SK-N-SH (cell line): ENCODE data around the gene UBE3B. TPM values are rescaled to one million over a fixed set of nuclear protein-coding genes. Genes with fewer than 3 reads are reported as not detected.

Experiments used
- CTCF ChIA-PET: fragments of 300-600, 350-600 bp; formaldehyde crosslinking; extraction: SDS; loops from one replicate; lab custom pipeline; 2021; lab: Yijun Ruan, JAX
- POLR2A ChIA-PET: fragments of 350-600 bp; sonication (Branson Sonifier 250); formaldehyde crosslinking; extraction: SDS; loops from one replicate; lab custom pipeline; 2020; ENCODE audit warnings: antibody characterized with exemption, inconsistent platforms; lab: Yijun Ruan, JAX
- DNase-seq: peaks from one replicate; pipeline ENCODE4 v3.0.0; 2012
- H2AFZ ChIP-seq: fragments of 200-600 bp; sonication (generic); 2 replicates; pipeline ENCODE4 v1.8.1; 2016; ENCODE audit warnings: antibody characterized with exemption, mild to moderate bottlenecking, low read depth
- H3F3A ChIP-seq: fragments of 200-600 bp; sonication (generic); replicated peaks from 2 replicates; pipeline ENCODE3; 2016; ENCODE audit warnings: antibody characterized with exemption, mild to moderate bottlenecking; ENCODE audit not compliant: insufficient read depth
- H3K27ac ChIP-seq, 2 experiments: fragments of 200-500 bp in 1 of 2; fragments of 200-600 bp in 1 of 2; sonication (Bioruptor generic) in 1 of 2; sonication (generic), shearing (Covaris generic) in 1 of 2; 2 replicates each; pipeline versions ENCODE4 v1.5.1 to v1.6.1; 2014 to 2016; ENCODE audit warnings: low read depth in 2 of 2, inconsistent platforms in 1 of 2, low read length in 1 of 2, mild to moderate bottlenecking in 1 of 2, mixed read lengths in 1 of 2
- H3K27me3 ChIP-seq: fragments of 200-600 bp; sonication (generic), shearing (Covaris generic); 2 replicates; pipeline ENCODE4 v1.6.1; 2016; ENCODE audit warnings: mixed run types; ENCODE audit not compliant: insufficient read depth
- H3K36me3 ChIP-seq, 2 experiments: fragments of 200-500 bp in 1 of 2; fragments of 200-600 bp in 1 of 2; sonication (Bioruptor generic) in 1 of 2; sonication (generic) in 1 of 2; replicated peaks in 1 of 2; 2 replicates each; pipeline versions ENCODE3 to v1.5.1; 2014 to 2016; ENCODE audit warnings: low read length in 1 of 2, mild to moderate bottlenecking in 1 of 2; ENCODE audit not compliant: insufficient read depth in 2 of 2, control insufficient read depth in 1 of 2
- H3K4me1 ChIP-seq, 2 experiments: fragments of 200-500 bp in 1 of 2; fragments of 200-600 bp in 1 of 2; sonication (Bioruptor generic) in 1 of 2; sonication (generic), shearing (Covaris generic) in 1 of 2; 2 replicates each; pipeline versions ENCODE4 v1.5.1 to v1.6.1; 2014 to 2016; ENCODE audit warnings: low read depth in 1 of 2, low read length in 1 of 2, mixed run types in 1 of 2; ENCODE audit not compliant: insufficient read depth in 2 of 2, control insufficient read depth in 1 of 2
- H3K4me2 ChIP-seq: fragments of 200-600 bp; sonication (generic), shearing (Covaris generic); 2 replicates; pipeline ENCODE4 v1.6.1; 2017; ENCODE audit warnings: mixed run types
- H3K4me3 ChIP-seq, 2 experiments: fragments of 200-500 bp in 1 of 2; fragments of 200-600 bp in 1 of 2; sonication (Bioruptor generic) in 1 of 2; sonication (generic), shearing (Covaris generic) in 1 of 2; 2 replicates each; pipeline versions ENCODE4 v1.5.1 to v1.8.1; 2014 to 2016; ENCODE audit warnings: low read depth in 2 of 2, inconsistent platforms in 1 of 2, low read length in 1 of 2, mild to moderate bottlenecking in 1 of 2, mixed read lengths in 1 of 2, moderate library complexity in 1 of 2
- H3K79me2 ChIP-seq: fragments of 200-600 bp; sonication (generic); 2 replicates; pipeline ENCODE4 v1.8.1; 2017; ENCODE audit warnings: mild to moderate bottlenecking; ENCODE audit not compliant: insufficient read depth
- H3K9ac ChIP-seq: fragments of 200-600 bp; sonication (generic); 2 replicates; pipeline ENCODE4 v1.6.1; 2017; ENCODE audit warnings: mixed run types
- H3K9me2 ChIP-seq: fragments of 200-600 bp; sonication (generic); 2 replicates; pipeline ENCODE4 v1.6.1; 2017; ENCODE audit warnings: mixed run types
- H3K9me3 ChIP-seq: fragments of 200-600 bp; sonication (generic); 2 replicates; pipeline ENCODE4 v1.6.1; 2017; ENCODE audit warnings: mixed run types, mild to moderate bottlenecking, moderate library complexity
- H4K20me1 ChIP-seq: fragments of 200-600 bp; sonication (generic); 2 replicates; pipeline ENCODE4 v1.6.1; 2017; ENCODE audit warnings: mild to moderate bottlenecking, mixed run types; ENCODE audit not compliant: insufficient read depth
- CHD2 ChIP-seq: fragments of 150-350 bp; IDR thresholded peaks from 2 replicates; pipeline ENCODE4 v1.6.1; 2018; ENCODE audit warnings: low read length; ENCODE audit not compliant: partially characterized antibody
- ELF1 ChIP-seq: IDR thresholded peaks from 2 replicates; pipeline ENCODE4 v1.4.0; 2012
- FOSL2 ChIP-seq: IDR thresholded peaks from 2 replicates; pipeline ENCODE4 v1.4.0; 2012; ENCODE audit warnings: low read depth, mild to moderate bottlenecking, moderate library complexity, borderline replicate concordance
- GABPA ChIP-seq: IDR thresholded peaks from 2 replicates; pipeline ENCODE4 v1.4.0; 2012; ENCODE audit warnings: low read depth, mild to moderate bottlenecking
- GATA2 ChIP-seq: sonication (generic); formaldehyde crosslinking; IDR thresholded peaks from 2 replicates; pipeline ENCODE4 v1.5.0; 2020; ENCODE audit warnings: mild to moderate bottlenecking, missing genetic modification reagents
- MEF2A ChIP-seq: IDR thresholded peaks from 2 replicates; pipeline ENCODE4 v1.4.0; 2012; ENCODE audit warnings: low read depth, borderline replicate concordance
- MXI1 ChIP-seq: IDR thresholded peaks from 2 replicates; pipeline ENCODE4 v1.6.1; 2012; ENCODE audit warnings: mild to moderate bottlenecking, low read depth, low read length, improper control_type of control experiment
- NFIC ChIP-seq: IDR thresholded peaks from 2 replicates; pipeline ENCODE4 v1.4.0; 2012; ENCODE audit warnings: borderline replicate concordance
- NRF1 ChIP-seq: IDR thresholded peaks from 2 replicates; pipeline ENCODE4 v1.6.1; 2012; ENCODE audit warnings: low read depth, mild to moderate bottlenecking, low read length
- POLR2AphosphoS5 ChIP-seq: IDR thresholded peaks from 2 replicates; pipeline ENCODE4 v1.6.1; 2012; ENCODE audit warnings: low read depth, low read length
- RAD21 ChIP-seq: IDR thresholded peaks from 2 replicates; pipeline ENCODE4 v1.6.1; 2012; ENCODE audit warnings: mild to moderate bottlenecking, low read length
- RCOR1 ChIP-seq: fragments of 150-350 bp; IDR thresholded peaks from 2 replicates; pipeline ENCODE4 v1.6.1; 2017; ENCODE audit warnings: antibody characterized with exemption, low read length
- RFX5 ChIP-seq: IDR thresholded peaks from 2 replicates; pipeline ENCODE4 v1.6.1; 2012; ENCODE audit warnings: mild to moderate bottlenecking, improper control_type of control experiment, low read length
- TAF1 ChIP-seq: IDR thresholded peaks from 2 replicates; pipeline ENCODE4 v1.6.1; 2012; ENCODE audit warnings: low read depth, mild to moderate bottlenecking, low read length, moderate library complexity, borderline replicate concordance
- TCF12 ChIP-seq: IDR thresholded peaks from 2 replicates; pipeline ENCODE4 v1.4.0; 2012
- TEAD4 ChIP-seq: IDR thresholded peaks from 2 replicates; pipeline ENCODE4 v1.4.0; 2012; ENCODE audit warnings: mild to moderate bottlenecking, borderline replicate concordance; ENCODE audit not compliant: insufficient read depth
- whole genome bisulfite sequencing: methylation state at CpG from one replicate; pipeline ENCODE4 v1.1.6; 2017; ENCODE audit warnings: low lambda C conversion rate; 5-methylcytosine and 5-hydroxymethylcytosine counted together
- polyA plus RNA-seq, 3 experiments: library from polyadenylated mRNA; depleted of rRNA; stranded (reverse); fragments of >200 nt; gene quantifications; 2 replicates each; pipeline ENCODE4 v1.2.3, GENCODE V29; 2012
- TF ChIP-seq, protein P1 (sequence below): IDR thresholded peaks from 2 replicates; pipeline ENCODE4 v1.4.0; 2012; ENCODE audit warnings: low read depth, borderline replicate concordance
- TF ChIP-seq, protein P2 (sequence below): fragments of 150-350 bp; IDR thresholded peaks from 2 replicates; pipeline ENCODE4 v1.6.1; 2017; ENCODE audit warnings: antibody characterized with exemption, low read length, low read depth, borderline replicate concordance
- TF ChIP-seq, protein P3 (sequence below): IDR thresholded peaks from 2 replicates; pipeline ENCODE4 v1.6.1; 2012; ENCODE audit warnings: mild to moderate bottlenecking, low read depth, low read length, moderate library complexity
- TF ChIP-seq, protein P4 (sequence below): fragments of 200-600 bp; sonication (generic); IDR thresholded peaks from 2 replicates; pipeline ENCODE4 v1.6.1; 2017; ENCODE audit warnings: antibody characterized with exemption, mild to moderate bottlenecking, moderate library complexity

The UBE3B gene
- polyA plus RNA-seq, 1 of the 3 experiments (the other 2 are of a cell fraction) = 28.6 TPM

DNA sequence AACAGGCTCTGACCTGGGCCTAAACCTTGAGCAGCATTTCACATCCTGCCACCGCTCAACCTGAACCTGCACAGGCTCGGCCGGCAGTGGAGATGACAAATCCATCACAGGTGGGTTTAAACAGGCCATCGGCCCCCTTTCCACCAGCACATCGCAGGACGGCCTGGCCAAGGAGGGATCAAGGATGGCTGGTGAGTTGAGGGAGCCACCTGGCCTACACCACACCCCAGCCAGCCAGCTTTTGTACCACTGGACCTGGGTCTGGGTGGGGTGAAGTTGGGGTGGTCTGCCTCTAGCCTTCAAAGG is 81.7 kb downstream of the UBE3B start:
- no peaks in the 10 kb centered on the region for H4K20me1 ChIP-seq
- no peaks in the 10 kb centered on the region for H3K9me2 ChIP-seq
- no peak overlapping the region for H3K4me2 ChIP-seq
- H3K4me3 ChIP-seq = no peak overlapping the region
- CTCF ChIA-PET = interaction anchor here (0.9 kb wide), 1 partner anchor 40 kb away, joined by 3 read pairs; no protein-coding TSS in a partner anchor
- peaks cover 0 to 22% of the 10 kb centered on the region in 2 experiments; a peak in 1 of 4 replicates for H3K4me1 ChIP-seq
- no peaks in the 10 kb centered on the region for H3K79me2 ChIP-seq
- WGBS = no CpG with 5 or more reads among the region's 6 CpGs
- no peak overlapping the region for H3K9ac ChIP-seq
- no peak for DNase-seq
- POLR2A ChIA-PET = no interaction called here
- no peak for TF ChIP-seq NFIC
- no peak for TF ChIP-seq POLR2AphosphoS5
- TF ChIP-seq TCF12 = no peak
- no peak for TF ChIP-seq TAF1
- no peak for TF ChIP-seq MXI1
- TF ChIP-seq, protein P1, sequence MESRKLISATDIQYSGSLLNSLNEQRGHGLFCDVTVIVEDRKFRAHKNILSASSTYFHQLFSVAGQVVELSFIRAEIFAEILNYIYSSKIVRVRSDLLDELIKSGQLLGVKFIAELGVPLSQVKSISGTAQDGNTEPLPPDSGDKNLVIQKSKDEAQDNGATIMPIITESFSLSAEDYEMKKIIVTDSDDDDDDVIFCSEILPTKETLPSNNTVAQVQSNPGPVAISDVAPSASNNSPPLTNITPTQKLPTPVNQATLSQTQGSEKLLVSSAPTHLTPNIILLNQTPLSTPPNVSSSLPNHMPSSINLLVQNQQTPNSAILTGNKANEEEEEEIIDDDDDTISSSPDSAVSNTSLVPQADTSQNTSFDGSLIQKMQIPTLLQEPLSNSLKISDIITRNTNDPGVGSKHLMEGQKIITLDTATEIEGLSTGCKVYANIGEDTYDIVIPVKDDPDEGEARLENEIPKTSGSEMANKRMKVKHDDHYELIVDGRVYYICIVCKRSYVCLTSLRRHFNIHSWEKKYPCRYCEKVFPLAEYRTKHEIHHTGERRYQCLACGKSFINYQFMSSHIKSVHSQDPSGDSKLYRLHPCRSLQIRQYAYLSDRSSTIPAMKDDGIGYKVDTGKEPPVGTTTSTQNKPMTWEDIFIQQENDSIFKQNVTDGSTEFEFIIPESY = no peak
- TF ChIP-seq, protein P2, sequence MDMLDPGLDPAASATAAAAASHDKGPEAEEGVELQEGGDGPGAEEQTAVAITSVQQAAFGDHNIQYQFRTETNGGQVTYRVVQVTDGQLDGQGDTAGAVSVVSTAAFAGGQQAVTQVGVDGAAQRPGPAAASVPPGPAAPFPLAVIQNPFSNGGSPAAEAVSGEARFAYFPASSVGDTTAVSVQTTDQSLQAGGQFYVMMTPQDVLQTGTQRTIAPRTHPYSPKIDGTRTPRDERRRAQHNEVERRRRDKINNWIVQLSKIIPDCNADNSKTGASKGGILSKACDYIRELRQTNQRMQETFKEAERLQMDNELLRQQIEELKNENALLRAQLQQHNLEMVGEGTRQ = no peak
- no peak for TF ChIP-seq ELF1
- TF ChIP-seq MEF2A = no peak
- no peak for TF ChIP-seq RCOR1
- TF ChIP-seq NRF1 = no peak
- TF ChIP-seq GATA2 (CRISPR knock-in tag) = no peak
- no peak for TF ChIP-seq CHD2
- TF ChIP-seq, protein P3, sequence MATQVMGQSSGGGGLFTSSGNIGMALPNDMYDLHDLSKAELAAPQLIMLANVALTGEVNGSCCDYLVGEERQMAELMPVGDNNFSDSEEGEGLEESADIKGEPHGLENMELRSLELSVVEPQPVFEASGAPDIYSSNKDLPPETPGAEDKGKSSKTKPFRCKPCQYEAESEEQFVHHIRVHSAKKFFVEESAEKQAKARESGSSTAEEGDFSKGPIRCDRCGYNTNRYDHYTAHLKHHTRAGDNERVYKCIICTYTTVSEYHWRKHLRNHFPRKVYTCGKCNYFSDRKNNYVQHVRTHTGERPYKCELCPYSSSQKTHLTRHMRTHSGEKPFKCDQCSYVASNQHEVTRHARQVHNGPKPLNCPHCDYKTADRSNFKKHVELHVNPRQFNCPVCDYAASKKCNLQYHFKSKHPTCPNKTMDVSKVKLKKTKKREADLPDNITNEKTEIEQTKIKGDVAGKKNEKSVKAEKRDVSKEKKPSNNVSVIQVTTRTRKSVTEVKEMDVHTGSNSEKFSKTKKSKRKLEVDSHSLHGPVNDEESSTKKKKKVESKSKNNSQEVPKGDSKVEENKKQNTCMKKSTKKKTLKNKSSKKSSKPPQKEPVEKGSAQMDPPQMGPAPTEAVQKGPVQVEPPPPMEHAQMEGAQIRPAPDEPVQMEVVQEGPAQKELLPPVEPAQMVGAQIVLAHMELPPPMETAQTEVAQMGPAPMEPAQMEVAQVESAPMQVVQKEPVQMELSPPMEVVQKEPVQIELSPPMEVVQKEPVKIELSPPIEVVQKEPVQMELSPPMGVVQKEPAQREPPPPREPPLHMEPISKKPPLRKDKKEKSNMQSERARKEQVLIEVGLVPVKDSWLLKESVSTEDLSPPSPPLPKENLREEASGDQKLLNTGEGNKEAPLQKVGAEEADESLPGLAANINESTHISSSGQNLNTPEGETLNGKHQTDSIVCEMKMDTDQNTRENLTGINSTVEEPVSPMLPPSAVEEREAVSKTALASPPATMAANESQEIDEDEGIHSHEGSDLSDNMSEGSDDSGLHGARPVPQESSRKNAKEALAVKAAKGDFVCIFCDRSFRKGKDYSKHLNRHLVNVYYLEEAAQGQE = no peak
- TF ChIP-seq FOSL2 = no peak
- TF ChIP-seq TEAD4 = no peak
- TF ChIP-seq RFX5 = no peak
- TF ChIP-seq RAD21 = no peak
- TF ChIP-seq GABPA = no peak
- TF ChIP-seq, protein P4, sequence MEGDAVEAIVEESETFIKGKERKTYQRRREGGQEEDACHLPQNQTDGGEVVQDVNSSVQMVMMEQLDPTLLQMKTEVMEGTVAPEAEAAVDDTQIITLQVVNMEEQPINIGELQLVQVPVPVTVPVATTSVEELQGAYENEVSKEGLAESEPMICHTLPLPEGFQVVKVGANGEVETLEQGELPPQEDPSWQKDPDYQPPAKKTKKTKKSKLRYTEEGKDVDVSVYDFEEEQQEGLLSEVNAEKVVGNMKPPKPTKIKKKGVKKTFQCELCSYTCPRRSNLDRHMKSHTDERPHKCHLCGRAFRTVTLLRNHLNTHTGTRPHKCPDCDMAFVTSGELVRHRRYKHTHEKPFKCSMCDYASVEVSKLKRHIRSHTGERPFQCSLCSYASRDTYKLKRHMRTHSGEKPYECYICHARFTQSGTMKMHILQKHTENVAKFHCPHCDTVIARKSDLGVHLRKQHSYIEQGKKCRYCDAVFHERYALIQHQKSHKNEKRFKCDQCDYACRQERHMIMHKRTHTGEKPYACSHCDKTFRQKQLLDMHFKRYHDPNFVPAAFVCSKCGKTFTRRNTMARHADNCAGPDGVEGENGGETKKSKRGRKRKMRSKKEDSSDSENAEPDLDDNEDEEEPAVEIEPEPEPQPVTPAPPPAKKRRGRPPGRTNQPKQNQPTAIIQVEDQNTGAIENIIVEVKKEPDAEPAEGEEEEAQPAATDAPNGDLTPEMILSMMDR = no peak
- TF ChIP-seq, all 33 proteins: peak for 0
- H3K27ac ChIP-seq = no peak overlapping the region
- no peaks in the 10 kb centered on the region for H3K9me3 ChIP-seq
- no peak overlapping the region for H2AFZ ChIP-seq
- peaks cover 0 to 3% of the 10 kb centered on the region in 2 experiments for H3K36me3 ChIP-seq
- no peaks in the 10 kb centered on the region for H3K27me3 ChIP-seq
- H3F3A ChIP-seq = no peaks in the 10 kb centered on the region
